Hepatocyte (in vitro differentiated cells): ENCODE results near the gene ZNRF4.

ENCODE experiments used
- EZH2 ChIP-seq: fragments of 200-600 bp; sonication (generic); IDR thresholded peaks from 2 replicates; pipeline ENCODE4 v1.6.1; 2016; ENCODE audit warnings: antibody characterized with exemption, mild to moderate bottlenecking, borderline replicate concordance
- TF ChIP-seq, protein P1 (sequence below): fragments of 200-600 bp; sonication (generic); IDR thresholded peaks from 2 replicates; pipeline ENCODE4 v1.5.1; 2016; ENCODE audit warnings: antibody characterized with exemption, mild to moderate bottlenecking; ENCODE audit not compliant: poor library complexity

DNA sequence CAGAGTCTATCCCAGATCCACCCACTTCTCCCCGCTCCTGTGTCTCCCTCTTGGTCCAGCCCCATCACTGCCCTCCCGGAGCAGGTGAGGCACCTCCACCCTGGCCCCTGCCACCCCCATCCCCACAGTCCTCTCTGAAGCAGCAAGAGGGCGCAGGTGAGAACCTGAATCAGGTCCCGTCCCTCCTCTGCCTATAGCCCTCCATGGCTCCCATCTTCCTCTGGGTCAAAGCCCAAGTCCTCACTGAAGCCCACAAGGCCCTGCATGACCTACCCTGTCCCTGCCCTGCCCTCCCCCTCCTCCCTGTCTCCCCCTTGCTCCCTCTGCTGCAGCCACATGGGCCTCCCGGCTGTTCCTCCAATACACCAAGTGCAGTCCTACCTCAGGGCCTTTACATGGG lies 10.8 kb upstream of the ZNRF4 start:
- TF ChIP-seq EZH2 = no peak
- TF ChIP-seq, protein P1, sequence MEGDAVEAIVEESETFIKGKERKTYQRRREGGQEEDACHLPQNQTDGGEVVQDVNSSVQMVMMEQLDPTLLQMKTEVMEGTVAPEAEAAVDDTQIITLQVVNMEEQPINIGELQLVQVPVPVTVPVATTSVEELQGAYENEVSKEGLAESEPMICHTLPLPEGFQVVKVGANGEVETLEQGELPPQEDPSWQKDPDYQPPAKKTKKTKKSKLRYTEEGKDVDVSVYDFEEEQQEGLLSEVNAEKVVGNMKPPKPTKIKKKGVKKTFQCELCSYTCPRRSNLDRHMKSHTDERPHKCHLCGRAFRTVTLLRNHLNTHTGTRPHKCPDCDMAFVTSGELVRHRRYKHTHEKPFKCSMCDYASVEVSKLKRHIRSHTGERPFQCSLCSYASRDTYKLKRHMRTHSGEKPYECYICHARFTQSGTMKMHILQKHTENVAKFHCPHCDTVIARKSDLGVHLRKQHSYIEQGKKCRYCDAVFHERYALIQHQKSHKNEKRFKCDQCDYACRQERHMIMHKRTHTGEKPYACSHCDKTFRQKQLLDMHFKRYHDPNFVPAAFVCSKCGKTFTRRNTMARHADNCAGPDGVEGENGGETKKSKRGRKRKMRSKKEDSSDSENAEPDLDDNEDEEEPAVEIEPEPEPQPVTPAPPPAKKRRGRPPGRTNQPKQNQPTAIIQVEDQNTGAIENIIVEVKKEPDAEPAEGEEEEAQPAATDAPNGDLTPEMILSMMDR = no peak
